ENCODE data around the gene CLIC6. TPM values are rescaled to one million over a fixed set of nuclear protein-coding genes. Genes with fewer than 3 reads are reported as not detected.

Gene CLIC6
- total RNA-seq, 1 experiment from 2014 or later: not detected

DNA sequence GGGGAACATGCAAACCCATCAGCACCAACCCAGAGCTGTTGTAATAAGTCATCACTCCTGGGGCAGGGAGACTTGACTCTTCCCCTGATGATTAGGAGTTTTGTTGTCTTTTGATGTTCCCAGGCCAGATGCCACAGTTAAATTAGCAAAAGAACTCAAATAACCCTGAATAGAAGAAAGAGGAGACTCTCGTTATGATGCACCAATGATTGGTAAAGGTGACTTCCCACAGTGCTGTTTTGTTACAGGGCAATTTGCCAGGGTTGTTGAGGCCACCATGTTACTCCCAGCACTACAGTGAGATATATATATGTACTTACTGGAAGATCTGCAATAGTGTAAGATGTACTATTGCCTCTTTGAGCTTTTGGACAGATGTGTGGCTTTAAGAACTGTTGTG is 29.5 kb upstream of the CLIC6 start:
- Histone ChIP-seq H2AFZ (ENCODE audit: low read length) (no peak overlapping the region), H3K4me1 (ENCODE audit: insufficient read depth, low read length) (peaks cover 15% of the 10 kb centered on the region; the same call in 1 of the 2 replicates), H3K4me3 (ENCODE audit: low read length) (no peak overlapping the region), H4K20me1 (ENCODE audit: low read length) (no peaks in the 10 kb centered on the region), H3F3A (ENCODE audit: low read length, unreplicated experiment) (peaks cover 3% of the 10 kb centered on the region), H3K9ac (ENCODE audit: low read length) (no peak overlapping the region), H3K9me3 (ENCODE audit: low read length) (no peaks in the 10 kb centered on the region), H3K36me3 (ENCODE audit: low read depth, low read length) (no peaks in the 10 kb centered on the region), H3K4me2 (ENCODE audit: low read length) (no peak overlapping the region), H3K27ac (ENCODE audit: low read length) (no peak overlapping the region), H3K79me2 (ENCODE audit: low read length) (no peaks in the 10 kb centered on the region), H3K27me3 (ENCODE audit: low read length) (no peaks in the 10 kb centered on the region), H3K9me2 (replicated peaks; ENCODE audit: low read length) (no peaks in the 10 kb centered on the region)
- BruUV-seq (replicated peaks): no TSS peak
- intact Hi-C loops (cut with micrococcal nuclease): no loop called here
- TF ChIP-seq EZH2phosphoT487 (IDR thresholded peaks at IDR 0.05; ENCODE audit: borderline replicate concordance, low read length) (no peak), CTCF (conservative IDR thresholded peaks at IDR 0.05; ENCODE audit: low read depth, low read length) (no peak), EZH2 (IDR thresholded peaks at IDR 0.05; ENCODE audit: low read length, unreplicated experiment) (no peak)
- no peak for DNase-seq
- ChIA-PET POLR2A (ENCODE audit: unreplicated experiment) (no interaction called here), CTCF (no interaction called here)
- no peak for ATAC-seq

DNA sequence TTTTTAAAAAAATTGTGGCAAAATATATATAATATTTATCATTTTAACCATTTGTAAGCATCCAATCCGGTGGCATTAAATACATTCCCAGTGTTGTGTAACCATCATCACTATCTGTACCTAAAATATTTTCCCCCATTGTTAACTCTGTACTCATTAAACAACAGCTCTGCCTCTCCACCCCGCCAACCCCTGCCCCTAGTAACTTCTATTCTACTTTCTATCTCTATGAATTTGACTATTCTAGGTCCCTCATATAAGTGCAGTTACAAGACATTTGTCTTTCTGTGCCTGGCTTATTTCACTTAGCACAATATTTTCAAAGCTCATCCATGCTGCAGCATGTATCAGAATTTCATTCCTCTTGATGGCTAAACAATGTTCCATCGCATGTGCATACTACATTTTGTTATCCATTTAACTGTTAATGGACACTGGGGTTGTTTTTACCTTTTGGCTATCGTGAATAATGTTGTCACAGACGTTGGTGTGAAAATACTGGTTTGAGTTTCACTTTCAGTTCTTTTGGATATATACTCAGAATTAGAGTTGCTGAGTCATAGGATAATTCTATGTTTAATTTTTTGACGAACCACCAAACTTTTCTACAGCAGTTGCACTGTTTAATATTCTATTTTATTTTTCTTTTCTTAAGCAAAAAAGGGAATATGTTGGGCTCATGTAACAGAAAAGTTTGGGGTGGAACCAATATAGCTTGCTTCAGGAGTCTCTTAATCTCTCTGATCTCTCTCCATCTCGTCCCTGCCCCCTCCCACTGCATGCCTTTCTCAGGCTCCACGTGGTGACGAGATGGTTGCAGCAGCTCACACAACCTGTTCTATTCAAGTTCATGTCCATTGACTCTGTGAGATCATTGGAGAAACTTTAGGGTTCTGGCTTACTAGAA is 28.7 kb upstream of the CLIC6 start:
- Histone ChIP-seq H3K27ac (ENCODE audit: low read length) (no peak overlapping the region), H4K20me1 (ENCODE audit: low read length) (no peaks in the 10 kb centered on the region), H3K9ac (ENCODE audit: low read length) (no peak overlapping the region), H3K4me2 (ENCODE audit: low read length) (peak overlapping the region; percentile 23), H3K36me3 (ENCODE audit: low read depth, low read length) (no peaks in the 10 kb centered on the region), H3F3A (ENCODE audit: low read length, unreplicated experiment) (peaks cover 3% of the 10 kb centered on the region), H3K9me3 (ENCODE audit: low read length) (no peaks in the 10 kb centered on the region), H2AFZ (ENCODE audit: low read length) (no peak overlapping the region), H3K4me3 (ENCODE audit: low read length) (no peak overlapping the region), H3K79me2 (ENCODE audit: low read length) (no peaks in the 10 kb centered on the region), H3K9me2 (replicated peaks; ENCODE audit: low read length) (no peaks in the 10 kb centered on the region), H3K27me3 (ENCODE audit: low read length) (no peaks in the 10 kb centered on the region), H3K4me1 (ENCODE audit: insufficient read depth, low read length) (peaks cover 15% of the 10 kb centered on the region; the same call in 1 of the 2 replicates)
- ChIA-PET POLR2A (ENCODE audit: unreplicated experiment) (no interaction called here), CTCF (interaction anchor here (0.7 kb wide), 1 partner anchor 103 kb away, joined by 5 read pairs; no protein-coding TSS in a partner anchor)
- DNase-seq (no peak), ATAC-seq (no peak)
- intact Hi-C loops (cut with micrococcal nuclease): no loop called here
- TF ChIP-seq EZH2 (IDR thresholded peaks at IDR 0.05; ENCODE audit: low read length, unreplicated experiment) (no peak), EZH2phosphoT487 (IDR thresholded peaks at IDR 0.05; ENCODE audit: borderline replicate concordance, low read length) (no peak), CTCF (conservative IDR thresholded peaks at IDR 0.05; ENCODE audit: low read depth, low read length) (no peak)
- no TSS peak for BruUV-seq (replicated peaks)

DNA sequence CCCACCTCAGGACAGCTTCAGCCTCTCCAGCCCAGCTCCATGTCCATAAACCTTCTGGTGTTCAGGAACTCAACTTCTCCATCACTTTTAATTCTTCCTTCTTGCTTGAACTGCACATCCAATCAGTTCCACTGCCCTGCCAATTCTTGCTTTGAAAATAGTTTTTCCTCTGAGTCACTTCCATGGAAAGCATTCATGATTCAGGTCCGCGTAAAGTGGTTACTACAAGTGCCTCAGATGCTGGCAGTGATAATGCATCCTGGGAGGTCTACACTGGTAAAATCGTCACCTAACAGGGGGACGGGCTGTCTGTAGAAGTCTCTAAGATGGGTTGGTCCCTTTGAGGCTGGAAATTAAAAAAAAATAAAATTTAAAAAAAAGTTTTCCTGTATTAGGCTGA is 27.9 kb upstream of the CLIC6 start:
- CTCF ChIA-PET: interaction anchor here (0.7 kb wide), 1 partner anchor 103 kb away, joined by 5 read pairs; no protein-coding TSS in a partner anchor
- DNase-seq: peak; percentile 83
- peaks cover 15% of the 10 kb centered on the region; the same call in 1 of the 2 replicates for H3K4me1 ChIP-seq (ENCODE audit: insufficient read depth, low read length)

More for the DNA sequence above, 27.9 kb upstream of the CLIC6 start:
- BruUV-seq (replicated peaks): no TSS peak
- Histone ChIP-seq H3K36me3 (ENCODE audit: low read depth, low read length) (no peaks in the 10 kb centered on the region), H3K4me3 (ENCODE audit: low read length) (no peak overlapping the region), H3K9me3 (ENCODE audit: low read length) (no peaks in the 10 kb centered on the region), H3K4me2 (ENCODE audit: low read length) (peak overlapping the region; percentile 23; the same call in 1 of the 2 replicates), H3K9ac (ENCODE audit: low read length) (no peak overlapping the region), H3F3A (ENCODE audit: low read length, unreplicated experiment) (peaks cover 3% of the 10 kb centered on the region), H3K27me3 (ENCODE audit: low read length) (no peaks in the 10 kb centered on the region), H3K79me2 (ENCODE audit: low read length) (no peaks in the 10 kb centered on the region), H4K20me1 (ENCODE audit: low read length) (no peaks in the 10 kb centered on the region), H3K9me2 (replicated peaks; ENCODE audit: low read length) (no peaks in the 10 kb centered on the region), H3K27ac (ENCODE audit: low read length) (no peak overlapping the region), H2AFZ (ENCODE audit: low read length) (no peak overlapping the region)
- intact Hi-C loops (cut with micrococcal nuclease): no loop called here
- no peak for TF ChIP-seq EZH2 (IDR thresholded peaks at IDR 0.05; ENCODE audit: low read length, unreplicated experiment)
- no peak for TF ChIP-seq CTCF (conservative IDR thresholded peaks at IDR 0.05; ENCODE audit: low read depth, low read length)
- TF ChIP-seq EZH2phosphoT487 (IDR thresholded peaks at IDR 0.05; ENCODE audit: borderline replicate concordance, low read length): no peak
- peak; percentile 93 for ATAC-seq
- POLR2A ChIA-PET (ENCODE audit: unreplicated experiment): no interaction called here
